GM18502 (cell line): ENCODE measurements around the gene PSD4.

Source experiments
- ATAC-seq: cut with Tn5 transposase; IDR thresholded peaks from one replicate; pipeline ENCODE4 v1.9.1; 2021; ENCODE audit warnings: mild to moderate bottlenecking; ENCODE audit not compliant: unreplicated experiment, poor library complexity

The PSD4 gene

GRCh38 chr2:113182471-113183260 lies 8.9 kb downstream of the PSD4 start:
- no peak for ATAC-seq

DNA sequence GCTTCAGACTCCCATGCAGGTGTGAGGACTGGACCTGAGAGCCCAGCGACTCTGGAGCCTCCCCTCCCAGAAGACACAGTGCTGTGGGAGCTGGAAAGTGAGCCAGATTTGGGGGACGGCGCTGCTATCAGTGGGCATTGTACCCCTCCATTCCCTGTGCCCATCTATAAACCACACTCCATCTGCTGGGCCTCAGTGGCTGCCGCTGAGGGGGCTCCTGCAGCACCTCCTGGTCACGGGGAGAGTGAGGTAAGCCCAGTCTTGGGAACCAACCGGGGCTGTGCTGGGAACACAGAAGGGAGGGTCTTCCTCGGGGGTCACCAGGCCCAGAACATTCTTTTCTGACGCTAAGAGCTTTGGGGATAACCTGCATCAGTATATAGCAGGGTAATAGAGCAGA lies 9.5 kb downstream of the PSD4 start:
- ATAC-seq = no peak

- ATAC-seq = no peak
These were observed 9.9 kb downstream of the PSD4 start for GRCh38 chr2:113183703-113184102.

- no peak for ATAC-seq
These were observed 10.9 kb downstream of the PSD4 start for GRCh38 chr2:113184531-113185230.

- ATAC-seq = no peak
These were observed 12.1 kb downstream of the PSD4 start for GRCh38 chr2:113185664-113186432.

DNA sequence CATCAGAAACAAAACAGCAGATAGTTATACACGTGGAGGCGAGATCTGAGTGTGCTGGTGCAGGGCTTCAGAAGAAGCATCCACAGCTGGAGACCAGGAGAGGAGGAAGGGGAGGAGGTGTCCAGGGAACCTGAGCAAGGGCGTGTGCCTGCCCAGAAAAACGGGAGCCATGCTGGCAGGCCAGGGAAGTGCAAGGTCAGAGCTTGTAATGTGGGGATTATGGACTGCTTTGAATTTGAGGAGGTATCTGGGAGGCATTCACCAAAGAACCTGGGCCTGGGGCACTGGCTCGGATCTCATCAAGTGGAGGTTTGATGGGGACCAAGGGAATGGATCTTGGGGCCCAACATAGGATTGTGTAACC lies 12.6 kb downstream of the PSD4 start:
- no peak for ATAC-seq

DNA sequence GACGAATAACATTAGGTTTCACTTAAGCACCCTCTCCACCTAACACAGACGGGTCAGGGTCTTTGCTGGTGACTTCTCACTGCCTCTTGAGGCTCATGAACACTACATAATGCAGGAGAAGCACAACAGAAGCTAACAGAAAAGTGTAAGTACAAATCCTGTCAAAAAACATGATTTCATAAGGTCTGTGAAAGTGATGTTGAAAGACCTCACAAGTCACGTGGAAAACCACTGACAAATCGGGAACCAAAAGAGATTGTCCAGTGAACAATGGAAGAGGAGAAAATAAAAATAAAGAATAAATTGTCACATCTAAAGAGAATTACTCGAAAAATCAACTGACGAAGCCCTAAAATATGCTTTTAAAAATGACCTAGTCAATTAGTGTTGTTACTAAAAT lies 14.0 kb downstream of the PSD4 start:
- no peak for ATAC-seq

GRCh38 chr2:113190871-113191270 lies 17.1 kb downstream of the PSD4 start:
- no peak for ATAC-seq

GRCh38 chr2:113192459-113193100 lies 18.8 kb downstream of the PSD4 start:
- no peak for ATAC-seq

DNA sequence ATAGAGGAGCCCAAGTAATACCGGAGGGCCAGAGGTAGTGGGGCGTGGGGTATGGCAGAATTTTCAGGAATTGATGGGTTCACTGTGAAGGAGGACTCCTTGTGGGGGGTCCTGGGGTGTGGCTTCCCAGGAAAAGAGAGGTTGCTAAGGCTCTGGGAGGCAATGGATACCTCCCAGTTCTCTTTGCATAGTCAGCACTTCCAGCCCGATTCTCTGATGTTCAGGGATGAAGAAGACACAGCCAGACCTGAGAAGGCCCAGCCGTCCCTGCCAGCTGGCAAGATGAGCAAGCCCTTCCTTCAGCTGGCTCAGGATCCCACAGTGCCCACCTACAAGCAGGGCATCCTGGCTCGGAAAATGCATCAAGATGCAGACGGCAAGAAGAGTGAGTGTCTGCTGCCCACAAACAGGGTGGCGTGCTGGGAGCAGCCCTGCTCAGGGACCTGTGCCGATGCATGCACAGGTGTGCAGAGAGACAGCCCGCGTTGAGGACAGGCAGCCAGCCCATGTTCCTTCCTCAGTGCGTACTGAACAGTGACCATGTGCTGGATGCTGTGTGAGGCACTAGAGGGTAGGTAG lies 22.2 kb downstream of the PSD4 start:
- no peak for ATAC-seq

DNA sequence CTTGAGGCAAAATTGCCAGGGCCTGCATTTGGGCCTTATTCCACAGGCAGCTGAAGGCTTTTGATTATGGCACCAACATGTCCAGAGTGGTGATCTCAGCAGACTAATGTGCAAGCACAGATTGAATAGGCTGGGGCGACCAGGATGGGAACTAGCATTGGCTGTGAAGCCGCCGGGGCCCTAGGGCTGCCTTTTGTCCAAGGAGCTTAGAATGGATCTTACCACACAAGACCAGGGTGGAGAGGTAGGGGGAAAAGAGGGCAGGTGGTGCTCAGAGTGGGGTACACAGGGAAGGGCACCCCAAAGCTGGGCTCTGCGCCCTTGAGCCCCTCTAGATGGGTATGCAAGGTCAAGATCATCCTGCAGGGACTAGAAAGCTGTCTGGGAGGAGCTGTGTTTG lies 23.1 kb downstream of the PSD4 start:
- ATAC-seq = no peak

GRCh38 chr2:113197347-113198047 lies 23.7 kb downstream of the PSD4 start:
- no peak for ATAC-seq

DNA sequence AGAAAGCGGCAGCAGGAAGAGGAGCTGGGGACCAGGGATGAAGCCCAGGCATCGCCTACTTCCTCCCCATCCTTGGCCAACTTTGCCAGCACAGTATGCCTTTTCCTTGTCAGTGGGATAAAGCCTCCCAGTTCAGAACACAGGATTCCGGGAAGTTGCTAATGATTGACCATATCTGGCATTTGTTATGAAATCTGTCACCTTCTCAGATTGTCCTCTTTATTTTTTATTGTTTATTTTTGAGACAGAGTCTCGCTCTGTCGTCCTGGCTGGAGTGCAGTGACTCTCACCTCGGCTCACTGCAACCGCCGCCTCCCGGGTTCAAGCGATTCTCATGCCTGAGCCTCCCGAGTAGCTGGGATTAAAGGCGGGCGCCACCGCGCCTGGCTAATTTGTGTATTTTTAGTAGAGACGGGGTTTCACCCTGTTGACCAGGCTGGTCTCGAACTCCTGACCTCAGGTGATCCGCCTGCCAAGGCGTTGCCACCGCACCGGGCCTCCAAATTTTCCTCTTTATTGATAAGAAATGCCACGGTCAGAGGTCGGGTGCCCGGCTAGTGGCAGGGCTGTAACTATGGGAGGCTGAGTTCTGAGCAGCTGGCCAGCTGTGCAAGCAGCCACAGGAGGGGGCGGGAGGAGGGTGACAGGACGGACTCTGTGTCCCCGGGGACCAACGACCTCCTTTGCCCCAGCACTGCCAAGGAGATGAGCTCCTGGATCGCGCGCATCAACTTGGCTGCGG lies 24.4 kb downstream of the PSD4 start:
- no peak for ATAC-seq

GRCh38 chr2:113198790-113199612 lies 25.2 kb downstream of the PSD4 start:
- ATAC-seq = peak; percentile 86

DNA sequence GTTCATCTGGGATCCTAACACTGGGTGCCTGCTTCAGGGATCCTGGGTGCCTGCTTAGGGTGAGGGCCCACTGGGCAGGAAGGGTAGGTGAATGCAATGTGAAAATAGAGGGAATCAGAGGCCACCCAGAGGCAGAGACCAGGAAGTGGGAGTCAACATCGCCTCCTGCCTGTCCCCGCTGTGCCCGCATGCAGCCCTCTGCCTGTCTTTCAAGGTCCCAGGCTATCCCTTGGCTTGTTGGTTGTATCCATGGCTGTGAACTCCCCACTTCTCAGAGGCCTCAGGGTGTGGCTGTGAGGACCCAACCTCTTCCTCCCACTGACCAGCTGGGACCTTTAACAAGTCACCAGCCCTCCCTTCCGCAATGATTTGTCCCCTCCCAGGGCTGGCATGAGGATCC lies 26.5 kb downstream of the PSD4 start:
- ATAC-seq = no peak

- ATAC-seq = no peak
These were observed 27.1 kb downstream of the PSD4 start for GRCh38 chr2:113200736-113201490.

GRCh38 chr2:113201496-113202304 lies 27.9 kb downstream of the PSD4 start:
- ATAC-seq = no peak
